Measurements from ENCODE around the gene UBE2R2.

Gene UBE2R2

DNA sequence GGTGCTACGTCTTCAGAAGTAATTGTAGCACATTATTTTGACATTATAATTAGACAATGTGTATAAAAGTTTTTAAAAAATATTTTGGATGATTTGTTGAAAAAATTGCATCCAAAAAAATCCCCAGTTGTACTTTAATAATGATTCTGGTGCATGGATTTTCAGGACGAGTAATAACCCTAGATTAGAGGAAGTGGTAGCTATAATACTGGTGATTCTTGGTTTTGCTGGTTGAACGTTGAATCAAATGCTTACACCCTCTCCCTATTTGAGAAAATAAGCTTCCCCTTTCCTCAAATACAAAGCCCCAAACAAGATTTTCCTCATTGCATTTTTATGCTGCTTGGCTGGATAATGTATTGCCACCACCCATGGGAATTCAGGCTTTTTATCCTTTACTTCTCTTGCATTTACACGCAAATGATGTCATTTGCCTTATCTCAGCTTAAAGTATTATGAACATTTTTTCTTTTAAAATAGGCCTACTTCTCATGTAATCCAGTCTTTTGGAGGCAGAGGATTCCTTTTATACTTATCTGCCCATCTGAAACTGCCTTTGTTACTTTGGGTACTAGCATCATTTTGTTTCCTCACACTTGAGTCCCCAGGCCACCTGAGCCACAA is 86.3 kb downstream of the UBE2R2 start:
- DNase-seq (ENCODE audit: low read depth): no peak
- H3K4me3 ChIP-seq (ENCODE audit: control insufficient read depth, low read depth, low read length): no peak overlapping the region
- TF ChIP-seq, protein P1, sequence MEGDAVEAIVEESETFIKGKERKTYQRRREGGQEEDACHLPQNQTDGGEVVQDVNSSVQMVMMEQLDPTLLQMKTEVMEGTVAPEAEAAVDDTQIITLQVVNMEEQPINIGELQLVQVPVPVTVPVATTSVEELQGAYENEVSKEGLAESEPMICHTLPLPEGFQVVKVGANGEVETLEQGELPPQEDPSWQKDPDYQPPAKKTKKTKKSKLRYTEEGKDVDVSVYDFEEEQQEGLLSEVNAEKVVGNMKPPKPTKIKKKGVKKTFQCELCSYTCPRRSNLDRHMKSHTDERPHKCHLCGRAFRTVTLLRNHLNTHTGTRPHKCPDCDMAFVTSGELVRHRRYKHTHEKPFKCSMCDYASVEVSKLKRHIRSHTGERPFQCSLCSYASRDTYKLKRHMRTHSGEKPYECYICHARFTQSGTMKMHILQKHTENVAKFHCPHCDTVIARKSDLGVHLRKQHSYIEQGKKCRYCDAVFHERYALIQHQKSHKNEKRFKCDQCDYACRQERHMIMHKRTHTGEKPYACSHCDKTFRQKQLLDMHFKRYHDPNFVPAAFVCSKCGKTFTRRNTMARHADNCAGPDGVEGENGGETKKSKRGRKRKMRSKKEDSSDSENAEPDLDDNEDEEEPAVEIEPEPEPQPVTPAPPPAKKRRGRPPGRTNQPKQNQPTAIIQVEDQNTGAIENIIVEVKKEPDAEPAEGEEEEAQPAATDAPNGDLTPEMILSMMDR (conservative IDR thresholded peaks at IDR 0.05; ENCODE audit: control insufficient read depth, insufficient read depth, low read depth, low read length): no peak

DNA sequence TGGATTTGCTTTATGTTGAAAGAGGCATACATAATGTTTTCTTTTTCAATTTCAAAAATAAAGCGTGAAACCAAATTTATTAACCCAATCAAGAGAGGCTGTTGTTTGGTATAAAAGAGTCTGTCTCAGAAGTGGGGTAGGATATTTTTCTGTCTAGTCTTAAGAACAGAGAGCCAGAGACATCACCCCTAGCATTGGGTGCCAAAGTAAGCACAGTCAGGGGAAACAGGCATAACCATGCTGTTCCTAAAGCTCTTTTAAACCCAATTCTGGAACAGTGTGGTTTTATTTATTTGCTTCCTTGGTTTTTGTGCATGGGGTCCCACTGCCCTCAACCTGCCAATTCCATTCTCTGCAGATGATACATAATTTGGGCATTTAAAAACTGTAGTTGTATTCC is 88.2 kb downstream of the UBE2R2 start:
- no peak overlapping the region for H3K4me3 ChIP-seq (ENCODE audit: control insufficient read depth, low read depth, low read length)
- TF ChIP-seq, protein P1 (conservative IDR thresholded peaks at IDR 0.05; ENCODE audit: control insufficient read depth, insufficient read depth, low read depth, low read length): no peak
- DNase-seq (ENCODE audit: low read depth): no peak

DNA sequence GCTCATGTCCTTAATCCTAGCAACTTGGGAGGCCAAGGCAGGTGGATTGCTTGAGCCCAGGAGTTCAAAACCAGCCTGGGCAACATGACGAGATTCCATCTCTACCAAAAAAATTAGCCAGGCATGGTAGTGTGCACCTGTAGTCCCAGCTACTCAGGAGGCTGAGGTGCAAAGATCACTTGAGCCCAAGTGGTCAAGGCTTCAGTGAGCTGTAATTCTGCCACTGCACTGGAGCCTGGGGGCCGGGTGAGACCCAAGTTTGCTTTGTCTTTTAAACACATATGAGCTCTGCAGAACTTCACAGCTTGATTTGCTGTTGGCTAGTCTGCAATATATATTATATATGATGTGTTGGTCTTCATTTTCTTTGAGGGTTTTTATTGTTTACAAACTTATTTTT is 89.8 kb downstream of the UBE2R2 start:
- H3K4me3 ChIP-seq (ENCODE audit: control insufficient read depth, low read depth, low read length): no peak overlapping the region
- TF ChIP-seq, protein P1 (conservative IDR thresholded peaks at IDR 0.05; ENCODE audit: control insufficient read depth, insufficient read depth, low read depth, low read length): no peak
- no peak for DNase-seq (ENCODE audit: low read depth)

DNA sequence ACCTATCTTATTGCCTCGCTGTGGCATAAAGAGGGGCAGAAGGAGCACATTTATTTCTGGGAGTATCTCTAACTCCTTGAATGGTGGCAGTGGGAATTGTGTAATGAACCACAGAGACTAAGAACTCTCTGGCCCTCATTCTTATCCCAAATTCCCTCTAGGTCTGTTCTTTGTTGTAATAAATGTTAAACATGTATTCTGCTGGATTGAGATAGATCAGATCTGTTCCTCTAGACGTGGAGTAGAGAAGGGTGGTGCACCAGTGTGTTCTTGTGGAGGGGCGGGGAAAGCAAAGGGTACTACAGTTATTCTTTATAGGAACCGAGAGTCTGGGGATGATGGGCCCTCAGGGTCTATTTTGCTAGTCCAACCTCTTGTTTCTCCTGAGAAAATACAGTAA is 90.4 kb downstream of the UBE2R2 start:
- TF ChIP-seq, protein P1 (conservative IDR thresholded peaks at IDR 0.05; ENCODE audit: control insufficient read depth, insufficient read depth, low read depth, low read length): no peak
- no peak overlapping the region for H3K4me3 ChIP-seq (ENCODE audit: control insufficient read depth, low read depth, low read length)
- DNase-seq (ENCODE audit: low read depth): no peak

DNA sequence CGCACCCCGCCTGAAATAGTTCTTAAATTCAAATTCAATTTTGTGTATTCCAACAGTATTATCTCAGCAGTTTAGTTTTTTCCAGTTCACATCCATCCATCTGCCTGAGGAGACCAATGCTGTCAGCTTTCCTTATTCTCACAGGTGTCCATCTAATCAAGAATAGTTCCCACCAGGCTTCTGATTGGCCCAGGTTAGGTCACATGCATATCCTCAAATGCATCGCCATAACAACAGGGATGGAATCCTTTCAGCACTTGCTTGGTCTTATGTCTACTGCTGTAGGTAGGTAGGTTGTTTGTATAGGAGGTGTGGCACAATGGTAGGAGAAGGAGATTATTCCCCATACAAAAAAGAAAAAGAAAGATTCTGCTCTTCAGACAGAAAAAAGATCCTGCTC is 91.2 kb downstream of the UBE2R2 start:
- TF ChIP-seq, protein P1 (conservative IDR thresholded peaks at IDR 0.05; ENCODE audit: control insufficient read depth, insufficient read depth, low read depth, low read length): no peak
- DNase-seq (ENCODE audit: low read depth): no peak
- no peak overlapping the region for H3K4me3 ChIP-seq (ENCODE audit: control insufficient read depth, low read depth, low read length)

DNA sequence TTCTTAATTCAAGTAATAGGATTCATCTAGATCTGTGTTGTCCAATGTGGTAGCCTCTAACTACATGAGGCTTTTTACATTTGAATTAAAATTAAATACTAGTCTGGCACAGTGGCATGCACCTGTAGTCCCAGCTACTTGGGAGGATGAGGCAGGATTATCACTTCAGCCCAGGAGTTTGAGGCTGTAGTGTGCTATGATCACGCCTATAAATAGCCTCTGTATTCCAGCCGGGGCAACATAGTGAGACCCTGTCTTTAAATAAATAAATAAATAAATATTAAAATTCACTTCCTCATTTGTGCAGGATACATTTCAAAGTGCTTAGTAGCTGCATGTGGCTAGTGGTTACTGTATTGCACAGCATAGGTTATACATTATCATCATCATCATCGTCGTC is 91.8 kb downstream of the UBE2R2 start:
- TF ChIP-seq, protein P1 (conservative IDR thresholded peaks at IDR 0.05; ENCODE audit: control insufficient read depth, insufficient read depth, low read depth, low read length): no peak
- DNase-seq (ENCODE audit: low read depth): no peak
- no peak overlapping the region for H3K4me3 ChIP-seq (ENCODE audit: control insufficient read depth, low read depth, low read length)

DNA sequence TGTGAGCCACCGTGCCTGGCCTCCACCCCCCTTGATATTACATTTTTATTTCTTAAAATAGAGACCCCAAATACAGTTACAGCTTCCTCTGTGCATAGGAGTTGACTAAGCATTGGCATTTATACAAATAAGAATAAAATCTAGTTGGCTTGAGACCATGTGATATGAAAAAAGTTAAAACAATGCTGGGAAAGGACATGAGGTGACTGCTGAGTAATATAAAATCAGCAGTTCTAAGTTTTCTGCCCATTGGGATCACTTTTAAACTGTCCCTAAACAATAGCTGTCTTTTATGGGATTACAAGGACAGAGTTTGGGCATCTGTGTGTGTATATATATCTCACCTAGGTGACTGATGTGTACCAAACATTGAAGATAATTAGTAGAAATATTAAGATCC is 96.6 kb downstream of the UBE2R2 start:
- H3K4me3 ChIP-seq (ENCODE audit: control insufficient read depth, low read depth, low read length): no peak overlapping the region
- TF ChIP-seq, protein P1 (conservative IDR thresholded peaks at IDR 0.05; ENCODE audit: control insufficient read depth, insufficient read depth, low read depth, low read length): no peak
- no peak for DNase-seq (ENCODE audit: low read depth)
